Occipital lobe (tissue), 2 donors: Measurements from ENCODE around the gene ARHGAP8. TPM values are rescaled to one million over a fixed set of nuclear protein-coding genes. Genes with fewer than 3 reads are reported as not detected.
"Not testable (repeated sequence)": the region's sequence is repeated elsewhere in the genome, so short reads cannot be mapped to it uniquely, and the experiment has no call there.

Experiments
- DNase-seq: peaks from one replicate; lab custom pipeline; 2025; lab: John Stamatoyannopoulos, UW
- total RNA-seq: library from RNA; depleted of rRNA; stranded (reverse); fragments of >200 nt; gene quantifications from one replicate; pipeline ENCODE4 v1.2.3, GENCODE V29; 2014

The ARHGAP8 gene
- total RNA-seq, 1 donor from 2014 or later = 1.4 TPM

GRCh38 chr22:44825310-44826150, 73.2 kb downstream of the ARHGAP8 start:
- DNase-seq = no peak

GRCh38 chr22:44827666-44828190, 75.4 kb downstream of the ARHGAP8 start:
- DNase-seq = no peak

- no peak for DNase-seq
Observed at GRCh38 chr22:44828193-44828592, 75.8 kb downstream of the ARHGAP8 start.

GRCh38 chr22:44831885-44832284, 79.5 kb downstream of the ARHGAP8 start:
- no peak for DNase-seq

GRCh38 chr22:44834065-44834464, 81.7 kb downstream of the ARHGAP8 start:
- DNase-seq = no peak

- no peak for DNase-seq
Observed at GRCh38 chr22:44837481-44837880, 85.1 kb downstream of the ARHGAP8 start.

- no peak for DNase-seq
Observed at GRCh38 chr22:44838316-44839016, 86.1 kb downstream of the ARHGAP8 start.

GRCh38 chr22:44839061-44839460, 86.7 kb downstream of the ARHGAP8 start:
- no peak for DNase-seq

- DNase-seq = no peak
Observed at GRCh38 chr22:44839721-44840120, 87.3 kb downstream of the ARHGAP8 start.

GRCh38 chr22:44840611-44841322, 88.4 kb downstream of the ARHGAP8 start:
- no peak for DNase-seq

GRCh38 chr22:44842417-44842816, 90.0 kb downstream of the ARHGAP8 start:
- DNase-seq = no peak

GRCh38 chr22:44845191-44845590, 92.8 kb downstream of the ARHGAP8 start:
- DNase-seq = no peak

GRCh38 chr22:44845796-44846720, 93.7 kb downstream of the ARHGAP8 start:
- DNase-seq = no peak

GRCh38 chr22:44846726-44847275, 94.4 kb downstream of the ARHGAP8 start:
- DNase-seq = no peak

- no peak for DNase-seq
Observed at GRCh38 chr22:44847380-44847779, 95.0 kb downstream of the ARHGAP8 start.

GRCh38 chr22:44847892-44848291, 95.5 kb downstream of the ARHGAP8 start:
- DNase-seq = no peak

- no peak for DNase-seq
Observed at GRCh38 chr22:44848296-44848741, 95.9 kb downstream of the ARHGAP8 start.

GRCh38 chr22:44848791-44849420, 96.5 kb downstream of the ARHGAP8 start:
- DNase-seq = no peak

- no peak for DNase-seq
Observed at GRCh38 chr22:44850946-44851345, 98.6 kb downstream of the ARHGAP8 start.

- not testable (repeated sequence) for DNase-seq
Observed at GRCh38 chr22:44854641-44855040, 102.3 kb downstream of the ARHGAP8 start.
